H7 (cell line): Measurements from ENCODE around the gene ABR. TPM values are rescaled to one million over a fixed set of nuclear protein-coding genes. Genes with fewer than 3 reads are reported as not detected.
A peak's percentile ranks its signal among the peaks of the same experiment; 100 is the strongest.
"Not testable (repeated sequence)": the region's sequence is repeated elsewhere in the genome, so short reads cannot be mapped to it uniquely, and the experiment has no call there.

Experiments
- DNase-seq: peaks from one replicate; pipeline ENCODE4 v3.0.0; 2012
- H3K27me3 ChIP-seq: 2 replicates; pipeline ENCODE4 v1.6.0; 2011; ENCODE audit warnings: mild to moderate bottlenecking, low read length; ENCODE audit not compliant: control insufficient read depth, insufficient read depth
- H3K36me3 ChIP-seq: replicated peaks from 2 replicates; pipeline ENCODE4 v1.5.1; 2011; ENCODE audit warnings: low read length; ENCODE audit not compliant: control insufficient read depth, insufficient read depth
- H3K4me3 ChIP-seq: 2 replicates; pipeline ENCODE4 v1.5.1; 2011; ENCODE audit warnings: low read depth, mild to moderate bottlenecking, control low read depth, low read length, moderate library complexity; ENCODE audit not compliant: insufficient read depth
- total RNA-seq: library from RNA; depleted of rRNA; stranded (reverse); fragments of >200 nt; shearing (Covaris generic); gene quantifications from 2 replicates; pipeline ENCODE4 v1.2.3, GENCODE V29; 2014

The ABR gene
- total RNA-seq, 1 experiment from 2014 or later, result 31.6 TPM

DNA sequence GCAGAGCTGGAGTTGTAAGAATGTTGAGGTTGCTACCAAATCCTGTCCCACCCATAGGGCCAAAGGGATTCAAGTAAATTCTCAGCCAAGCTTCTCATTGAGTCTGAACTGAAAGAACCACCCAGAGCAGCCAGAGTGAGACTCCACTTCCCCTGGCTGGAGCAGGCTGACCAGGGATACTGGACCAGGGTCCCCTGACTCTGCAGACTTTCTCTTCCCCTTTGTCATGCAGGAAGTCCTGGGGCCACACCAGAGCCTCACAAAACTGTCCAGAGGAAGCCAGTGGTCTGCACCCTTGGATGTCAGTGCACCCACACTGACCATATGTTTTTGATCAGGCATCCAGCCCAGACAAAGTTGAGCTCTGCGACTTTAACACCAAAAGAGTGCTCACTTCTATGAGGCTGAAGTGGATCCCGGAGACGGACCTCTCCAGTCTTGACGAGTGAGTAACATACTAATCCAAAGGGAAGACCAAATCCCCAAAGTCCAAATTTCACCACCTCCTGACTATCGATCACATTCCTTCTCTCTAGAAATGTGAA, 204.3 kb downstream of the ABR start:
- Histone ChIP-seq H3K27me3 (no peaks in the 10 kb centered on the region), H3K4me3 (no peak overlapping the region), H3K36me3 (no peaks in the 10 kb centered on the region)
- no peak for DNase-seq

GRCh38 chr17:974778-975177, 205.0 kb downstream of the ABR start:
- not testable (repeated sequence) for DNase-seq, H3K27me3 ChIP-seq, H3K36me3 ChIP-seq, H3K4me3 ChIP-seq

DNA sequence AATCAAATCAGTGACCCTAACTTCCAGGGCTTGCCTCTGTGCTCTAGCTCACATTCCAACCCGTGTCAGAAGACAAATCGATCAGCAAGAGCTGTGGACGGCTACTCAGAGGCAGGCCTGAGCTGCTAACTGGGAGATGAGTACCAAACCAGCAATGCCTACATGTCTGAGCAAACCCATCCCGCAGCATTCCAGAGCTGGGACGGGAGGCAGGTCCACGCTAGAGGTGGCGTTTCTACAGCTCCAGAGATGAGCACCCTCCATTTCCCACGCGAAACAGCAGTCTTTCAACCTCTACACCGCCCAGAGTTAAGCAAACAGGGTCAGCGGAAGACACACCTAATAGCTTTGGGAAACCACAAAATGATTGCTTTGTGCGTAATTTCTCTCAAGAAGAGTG, 206.7 kb downstream of the ABR start:
- Histone ChIP-seq H3K36me3 (no peaks in the 10 kb centered on the region), H3K27me3 (no peaks in the 10 kb centered on the region), H3K4me3 (no peak overlapping the region)
- peak; percentile 64 for DNase-seq

DNA sequence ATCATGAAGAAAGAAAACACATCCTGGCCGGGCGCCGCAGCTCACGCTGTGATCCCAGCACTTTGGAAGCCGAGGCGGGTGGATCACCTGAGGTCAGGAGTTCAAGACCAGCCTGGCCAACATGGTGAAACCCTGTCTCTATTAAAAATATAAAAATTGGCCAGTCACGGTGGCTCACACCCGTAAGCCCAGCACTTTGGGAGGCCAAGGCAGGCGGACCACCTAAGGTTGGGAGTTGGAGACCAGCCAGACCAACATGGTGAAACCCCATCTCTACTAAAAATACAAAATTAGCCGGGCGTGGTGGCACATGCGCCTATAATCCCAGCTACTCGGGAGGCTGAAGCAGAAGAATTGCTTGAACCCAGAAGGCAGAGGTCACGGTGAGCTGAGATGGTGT, 207.9 kb downstream of the ABR start:
- not testable (repeated sequence) for DNase-seq, H3K36me3 ChIP-seq, H3K27me3 ChIP-seq, H3K4me3 ChIP-seq

GRCh38 chr17:970364-970763, 209.4 kb downstream of the ABR start:
- Histone ChIP-seq H3K4me3 (no peak overlapping the region), H3K27me3 (no peaks in the 10 kb centered on the region), H3K36me3 (no peaks in the 10 kb centered on the region)
- peak; percentile 55 for DNase-seq

DNA sequence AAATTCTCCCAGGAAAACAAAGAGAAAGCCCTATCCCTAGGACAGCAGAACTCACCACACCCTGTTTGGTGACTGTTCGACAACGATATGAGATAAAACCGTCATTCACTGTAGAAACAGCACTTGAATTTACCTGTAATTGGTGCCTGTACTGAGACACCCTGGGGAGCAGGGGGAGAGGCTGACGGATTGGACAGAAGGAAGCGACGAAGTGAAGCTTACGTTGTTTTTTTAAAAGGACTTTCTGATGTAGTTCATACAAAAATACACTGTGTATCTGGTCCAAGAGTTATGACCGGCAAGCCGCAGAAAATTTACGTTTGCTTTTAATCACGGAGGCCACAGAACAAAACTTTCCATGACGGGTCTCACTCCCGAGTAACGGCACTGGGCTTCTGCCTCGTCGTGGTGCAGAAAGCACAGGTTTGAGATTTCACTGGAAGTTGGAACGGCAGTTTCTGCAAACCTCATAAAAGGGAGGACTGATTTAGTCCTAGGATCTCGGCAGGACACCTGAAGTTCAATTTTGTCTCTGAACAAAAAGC, 209.9 kb downstream of the ABR start:
- no peak overlapping the region for H3K4me3 ChIP-seq

DNA sequence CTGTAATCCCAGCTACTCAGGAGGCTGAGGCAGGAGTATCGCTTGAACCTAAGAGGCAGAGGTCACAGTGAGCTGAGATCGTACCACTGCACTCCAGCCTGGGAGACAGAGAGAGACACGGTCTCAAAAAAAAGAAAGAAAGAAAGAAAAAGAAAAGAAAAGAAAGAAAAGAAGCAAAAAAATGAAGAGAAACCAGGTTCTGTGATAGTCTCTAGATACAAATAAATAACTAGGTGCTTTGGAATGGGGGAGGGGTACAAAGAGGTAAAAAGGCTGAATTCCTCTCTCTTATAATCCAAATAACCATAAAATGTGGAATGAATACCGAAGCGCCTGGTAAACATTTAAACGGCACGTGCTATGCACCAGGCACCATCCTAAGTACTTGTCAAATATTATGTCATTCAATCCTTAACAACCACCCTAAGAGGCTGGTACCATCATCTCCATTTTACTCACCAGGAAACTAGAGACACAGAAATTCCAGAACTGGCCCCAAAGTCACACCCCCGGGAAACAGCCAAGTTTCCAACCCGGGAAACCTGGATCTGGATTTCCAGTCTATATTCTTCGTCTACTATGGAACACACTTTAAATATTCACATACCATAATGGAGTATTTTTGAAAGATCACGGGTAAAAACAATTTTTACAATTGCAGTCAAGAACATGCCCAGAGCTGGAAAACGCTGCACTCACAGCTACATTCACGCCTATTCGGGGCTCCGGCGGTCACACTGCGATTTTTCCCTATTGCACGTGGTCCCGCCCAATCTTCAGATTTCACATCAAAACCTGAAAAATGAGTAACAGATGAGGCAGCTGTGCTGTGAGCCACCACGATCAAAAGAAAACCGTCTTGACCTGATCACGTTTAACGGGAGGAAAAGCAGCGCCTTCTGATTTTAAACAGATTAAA, 210.7 kb downstream of the ABR start:
- H3K27me3 ChIP-seq, result no peaks in the 10 kb centered on the region
- H3K36me3 ChIP-seq, result no peaks in the 10 kb centered on the region
- H3K4me3 ChIP-seq, result no peak overlapping the region
- peak; percentile 19 for DNase-seq

More for the DNA sequence above, 209.9 kb downstream of the ABR start:
- Histone ChIP-seq H3K36me3 (no peaks in the 10 kb centered on the region), H3K27me3 (no peaks in the 10 kb centered on the region)
- peak; percentile 62 for DNase-seq

DNA sequence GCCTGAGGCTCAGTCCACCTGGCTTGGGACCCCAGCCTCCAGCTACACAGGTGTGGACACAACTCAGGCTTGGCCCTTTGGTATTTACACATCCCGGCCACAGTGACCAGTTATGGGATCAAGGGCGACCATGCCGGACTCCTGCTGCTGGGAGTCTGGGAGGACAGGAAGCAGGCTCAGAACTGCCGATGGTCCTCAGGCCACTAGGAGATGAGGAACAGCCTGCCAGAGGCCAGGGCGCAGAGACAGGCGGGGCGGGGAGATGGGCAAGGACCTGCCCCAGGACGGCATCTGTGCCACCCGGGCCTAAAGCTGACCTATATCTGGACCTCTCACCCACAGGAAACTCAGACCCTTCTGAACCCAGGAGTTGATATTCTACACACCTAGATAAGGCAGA, 212.7 kb downstream of the ABR start:
- H3K27me3 ChIP-seq, result no peaks in the 10 kb centered on the region
- H3K36me3 ChIP-seq, result no peaks in the 10 kb centered on the region
- DNase-seq, result no peak
- no peak overlapping the region for H3K4me3 ChIP-seq

DNA sequence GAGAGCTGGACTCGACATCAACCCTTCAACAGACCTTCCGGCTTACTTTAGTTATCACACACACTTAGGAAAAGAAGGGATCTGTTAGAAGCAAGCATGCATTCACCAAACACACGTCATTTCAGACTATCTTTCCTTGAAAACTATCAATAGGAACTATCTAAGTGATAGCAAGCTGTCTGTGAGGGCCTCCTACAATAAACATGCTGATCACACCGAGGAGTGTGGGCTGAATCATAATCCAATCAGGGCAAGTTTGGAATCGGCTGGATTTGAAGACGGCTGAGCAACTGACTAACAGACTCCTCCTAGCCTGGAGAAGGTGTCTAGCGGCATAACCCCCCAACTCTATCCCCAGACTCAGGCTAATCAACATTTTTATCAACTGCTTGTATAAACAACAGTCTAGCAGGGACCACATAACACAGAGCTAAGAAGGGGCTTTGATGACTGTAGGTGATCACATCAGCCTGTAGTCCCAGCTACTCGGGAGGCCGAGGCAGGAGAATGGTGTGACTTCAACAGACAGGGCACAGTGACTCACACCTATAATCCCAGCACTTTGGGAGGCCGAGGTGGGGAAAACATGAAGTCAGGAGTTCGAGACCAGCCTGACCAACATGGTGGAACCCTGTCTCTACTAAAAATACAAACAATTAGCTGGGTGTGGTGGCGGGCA, 214.3 kb downstream of the ABR start:
- Histone ChIP-seq H3K27me3 (no peaks in the 10 kb centered on the region), H3K36me3 (no peaks in the 10 kb centered on the region), H3K4me3 (no peak overlapping the region)
- DNase-seq, result no peak

DNA sequence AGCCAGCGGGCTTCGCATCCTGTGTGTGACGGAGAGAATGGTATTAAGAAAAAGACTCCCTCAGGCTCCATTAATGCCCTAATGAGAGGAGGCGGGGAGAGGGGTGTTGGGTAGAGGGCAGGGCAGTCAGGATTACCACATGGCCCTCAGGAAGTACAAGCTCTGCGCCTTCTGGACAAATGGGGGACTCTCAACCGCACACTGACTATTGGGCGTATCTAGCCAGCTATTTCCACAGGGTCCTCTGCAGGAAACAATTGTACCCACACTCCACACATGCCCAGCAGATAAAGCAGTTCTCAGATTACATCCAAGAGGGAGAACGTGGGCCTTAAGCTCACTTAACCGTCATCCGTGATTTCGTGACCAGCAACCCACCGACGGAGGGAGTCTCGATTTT, 214.9 kb downstream of the ABR start:
- Histone ChIP-seq H3K36me3 (no peaks in the 10 kb centered on the region), H3K27me3 (no peaks in the 10 kb centered on the region), H3K4me3 (no peak overlapping the region)
- DNase-seq, result peak; percentile 66

- no peaks in the 10 kb centered on the region for H3K36me3 ChIP-seq
- no peak overlapping the region for H3K4me3 ChIP-seq
- no peaks in the 10 kb centered on the region for H3K27me3 ChIP-seq
- DNase-seq, result peak; percentile 83
Observed at GRCh38 chr17:962670-963069, 217.1 kb downstream of the ABR start.

DNA sequence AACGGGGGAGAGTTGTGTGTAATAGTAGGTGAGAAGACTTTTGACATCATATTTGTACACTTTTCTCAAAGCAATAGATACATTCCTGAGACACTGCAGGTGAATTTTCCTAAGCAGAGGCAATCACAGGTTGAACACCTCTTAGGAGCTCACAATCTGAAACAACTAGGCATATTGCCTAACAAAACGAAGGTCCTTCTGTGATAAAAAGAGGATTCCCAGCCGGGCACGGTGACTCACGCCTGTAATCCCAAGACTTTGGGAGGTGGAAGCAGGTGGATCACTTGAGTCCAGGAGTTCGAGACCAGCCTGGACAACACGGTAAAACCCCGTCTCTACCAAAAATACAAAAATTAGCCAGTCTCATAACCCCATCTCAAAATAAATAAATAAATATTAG, 217.6 kb downstream of the ABR start:
- DNase-seq, result no peak
- H3K36me3 ChIP-seq, result no peaks in the 10 kb centered on the region

GRCh38 chr17:958712-959451, 220.9 kb downstream of the ABR start:
- DNase-seq, result peak; percentile 59
- Histone ChIP-seq H3K36me3 (no peaks in the 10 kb centered on the region), H3K27me3 (no peaks in the 10 kb centered on the region)

More for the DNA sequence above, 217.6 kb downstream of the ABR start:
- H3K4me3 ChIP-seq, result no peak overlapping the region
- no peaks in the 10 kb centered on the region for H3K27me3 ChIP-seq

DNA sequence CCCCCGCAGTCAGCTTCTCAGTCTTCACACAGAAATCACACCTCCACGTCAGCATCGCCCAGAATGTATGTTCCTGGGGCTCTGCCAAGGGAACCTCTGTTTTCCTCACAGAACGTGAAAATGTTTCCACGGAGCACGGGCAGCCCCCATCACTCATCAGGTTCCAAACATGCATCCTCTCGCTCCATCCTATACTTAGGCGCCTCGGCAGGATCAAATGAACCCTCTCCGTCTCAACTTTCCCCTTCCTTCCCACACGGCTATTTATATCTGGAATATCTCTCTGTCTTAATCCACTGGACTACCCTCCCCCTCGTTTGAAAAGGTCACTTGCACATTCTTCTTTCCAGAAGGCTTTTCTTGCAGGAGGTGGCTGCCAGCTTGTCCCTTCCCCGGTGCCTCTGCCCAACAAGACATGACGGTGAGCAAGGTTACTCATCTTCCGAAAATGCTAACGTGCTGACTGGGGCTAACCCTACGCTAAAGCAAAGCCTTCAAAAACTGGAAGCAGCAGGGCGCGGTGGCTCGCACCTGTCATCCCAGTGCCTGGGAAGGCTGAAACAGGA, 221.8 kb downstream of the ABR start:
- H3K36me3 ChIP-seq, result no peaks in the 10 kb centered on the region

More at GRCh38 chr17:958712-959451, 220.9 kb downstream of the ABR start:
- H3K4me3 ChIP-seq, result no peak overlapping the region

More for the DNA sequence above, 221.8 kb downstream of the ABR start:
- peak; percentile 31 for DNase-seq
- Histone ChIP-seq H3K27me3 (no peaks in the 10 kb centered on the region), H3K4me3 (no peak overlapping the region)
